Thoracic aorta (tissue), 2 donors: ENCODE measurements around the gene CDH12. TPM values are rescaled to one million over a fixed set of nuclear protein-coding genes. Genes with fewer than 3 reads are reported as not detected.

Experiments used
- ATAC-seq: fragments of 150-250 bp; one replicate; pipeline ENCODE4 v1.8.0; 2017; ENCODE audit warnings: low read depth; ENCODE audit not compliant: insufficient number of reproducible peaks, low FRiP score
- DNase-seq: peaks from one replicate; pipeline ENCODE4 v3.0.0-alpha.2; 2020; ENCODE audit warnings: low spot score
- H3K27ac ChIP-seq, 2 donors: fragments of 200-600 bp; sonication (generic); 1 replicate in 1 of 2; 2 replicates in 1 of 2; pipeline ENCODE4 v1.5.1; 2016; ENCODE audit warnings: mild to moderate bottlenecking in 2 of 2, moderate library complexity in 2 of 2
- H3K27me3 ChIP-seq: fragments of 200-600 bp; sonication (generic); replicated peaks from 2 replicates; pipeline ENCODE4 v1.6.0; 2016; ENCODE audit warnings: mild to moderate bottlenecking; ENCODE audit not compliant: insufficient read depth
- H3K36me3 ChIP-seq: fragments of 200-600 bp; sonication (generic); one replicate; pipeline ENCODE4 v1.5.1; 2016
- H3K4me1 ChIP-seq, 2 donors: fragments of 200-600 bp; sonication (generic); 1 replicate in 1 of 2; 2 replicates in 1 of 2; pipeline versions ENCODE4 v1.5.1 to v1.6.0; 2016; ENCODE audit warnings: low read depth in 2 of 2, mild to moderate bottlenecking in 1 of 2; ENCODE audit not compliant: control insufficient read depth in 1 of 2
- H3K4me3 ChIP-seq: fragments of 200-600 bp; sonication (generic); 2 replicates; pipeline ENCODE4 v1.5.1; 2016; ENCODE audit warnings: mild to moderate bottlenecking
- H3K9me3 ChIP-seq: fragments of 200-600 bp; sonication (generic); 2 replicates; pipeline ENCODE4 v1.5.1; 2016
- total RNA-seq, 2 donors: library from RNA; depleted of rRNA; stranded (reverse); fragments of >200 nt; gene quantifications; one replicate each; pipeline versions ENCODE4 v1.1.0 to v1.2.3, GENCODE V29; 2016
- TF ChIP-seq, protein P1 (sequence below): fragments of 200-600 bp; sonication (generic); IDR thresholded peaks from one replicate; pipeline ENCODE4 v1.5.1; 2019; ENCODE audit warnings: antibody characterized with exemption

Gene CDH12
- total RNA-seq, 2 donors from 2014 or later, result not detected

DNA sequence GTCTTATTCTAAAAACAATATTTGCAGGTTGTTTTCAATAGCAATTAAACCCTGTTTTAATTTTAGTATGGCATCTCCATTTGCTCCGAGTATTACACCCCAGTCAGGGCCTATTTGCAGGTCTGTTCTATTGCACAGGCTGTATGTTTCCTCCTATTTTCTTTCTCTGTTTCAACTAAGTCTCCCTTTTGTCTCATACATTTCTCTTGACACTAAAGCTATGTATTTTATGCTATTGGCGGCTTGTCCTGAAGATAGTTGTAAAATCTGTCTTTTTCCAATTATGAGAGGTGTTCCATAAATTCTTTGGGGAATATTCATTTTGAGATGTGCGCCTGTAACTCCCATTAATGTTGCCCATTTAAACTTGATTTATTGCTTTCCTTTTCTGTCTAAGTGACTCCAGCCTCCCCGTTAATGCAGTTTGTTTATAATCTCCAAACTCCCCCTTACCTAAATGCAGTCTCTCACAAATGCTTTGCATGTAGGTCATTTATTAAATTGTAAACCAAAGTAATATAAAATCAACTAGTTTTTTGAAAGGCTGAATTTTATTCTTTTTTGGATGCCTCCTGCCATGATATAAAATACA, 262.4 kb downstream of the CDH12 start:
- no peaks in the 10 kb centered on the region for H3K27me3 ChIP-seq
- no peaks in the 10 kb centered on the region for H3K36me3 ChIP-seq
- TF ChIP-seq, protein P1, sequence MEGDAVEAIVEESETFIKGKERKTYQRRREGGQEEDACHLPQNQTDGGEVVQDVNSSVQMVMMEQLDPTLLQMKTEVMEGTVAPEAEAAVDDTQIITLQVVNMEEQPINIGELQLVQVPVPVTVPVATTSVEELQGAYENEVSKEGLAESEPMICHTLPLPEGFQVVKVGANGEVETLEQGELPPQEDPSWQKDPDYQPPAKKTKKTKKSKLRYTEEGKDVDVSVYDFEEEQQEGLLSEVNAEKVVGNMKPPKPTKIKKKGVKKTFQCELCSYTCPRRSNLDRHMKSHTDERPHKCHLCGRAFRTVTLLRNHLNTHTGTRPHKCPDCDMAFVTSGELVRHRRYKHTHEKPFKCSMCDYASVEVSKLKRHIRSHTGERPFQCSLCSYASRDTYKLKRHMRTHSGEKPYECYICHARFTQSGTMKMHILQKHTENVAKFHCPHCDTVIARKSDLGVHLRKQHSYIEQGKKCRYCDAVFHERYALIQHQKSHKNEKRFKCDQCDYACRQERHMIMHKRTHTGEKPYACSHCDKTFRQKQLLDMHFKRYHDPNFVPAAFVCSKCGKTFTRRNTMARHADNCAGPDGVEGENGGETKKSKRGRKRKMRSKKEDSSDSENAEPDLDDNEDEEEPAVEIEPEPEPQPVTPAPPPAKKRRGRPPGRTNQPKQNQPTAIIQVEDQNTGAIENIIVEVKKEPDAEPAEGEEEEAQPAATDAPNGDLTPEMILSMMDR, result no peak
- ATAC-seq, result no peak
- H3K4me1 ChIP-seq, result no peaks in the 10 kb centered on the region
- no peak for DNase-seq
- H3K9me3 ChIP-seq, result no peaks in the 10 kb centered on the region
- no peak overlapping the region for H3K4me3 ChIP-seq
- no peak overlapping the region for H3K27ac ChIP-seq

DNA sequence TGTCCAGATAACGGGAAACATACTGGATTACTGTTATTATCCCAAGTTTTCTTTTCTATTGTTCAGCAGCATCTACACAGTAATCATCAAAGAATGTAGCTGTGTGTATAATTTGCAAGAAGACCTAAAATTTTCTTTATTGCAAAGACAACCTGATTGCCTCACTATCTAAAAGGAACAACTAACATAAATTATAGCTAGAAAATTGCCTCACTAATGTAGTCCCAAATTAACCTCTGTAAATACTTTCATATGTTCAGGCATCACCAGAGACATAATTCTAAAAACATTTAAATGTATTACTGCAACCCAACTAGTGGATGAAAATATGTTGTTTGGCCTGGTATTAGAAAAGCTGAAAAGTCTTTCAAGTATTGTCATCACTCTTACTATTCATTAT, 275.4 kb downstream of the CDH12 start:
- Histone ChIP-seq H3K4me1 (no peaks in the 10 kb centered on the region), H3K27ac (no peak overlapping the region), H3K36me3 (no peaks in the 10 kb centered on the region), H3K27me3 (no peaks in the 10 kb centered on the region), H3K4me3 (no peak overlapping the region), H3K9me3 (no peaks in the 10 kb centered on the region)
- TF ChIP-seq, protein P1, result no peak
- no peak for DNase-seq
- no peak for ATAC-seq

DNA sequence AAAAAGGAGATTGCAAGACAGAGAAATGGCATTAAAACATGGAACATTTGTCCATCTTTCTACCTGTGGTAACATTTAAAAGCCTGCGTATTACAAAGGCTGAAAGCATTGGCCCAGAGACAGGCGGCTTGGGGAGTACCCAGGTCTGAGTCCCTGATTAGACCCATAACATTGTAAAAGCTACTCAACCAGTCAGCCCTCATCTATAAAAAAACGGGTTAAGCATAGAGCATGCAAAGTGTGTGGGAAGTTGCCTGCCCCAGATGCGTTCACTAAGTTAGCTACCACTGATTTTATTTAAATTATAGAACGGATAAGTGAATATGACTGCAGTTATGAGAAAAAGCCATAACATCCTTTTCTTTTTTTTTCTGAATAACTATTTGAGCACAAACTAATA, 276.1 kb downstream of the CDH12 start:
- TF ChIP-seq, protein P1, result no peak
- no peaks in the 10 kb centered on the region for H3K27me3 ChIP-seq
- no peaks in the 10 kb centered on the region for H3K9me3 ChIP-seq
- H3K4me1 ChIP-seq, result no peaks in the 10 kb centered on the region
- no peak for ATAC-seq
- no peak overlapping the region for H3K4me3 ChIP-seq
- no peak overlapping the region for H3K27ac ChIP-seq
- no peaks in the 10 kb centered on the region for H3K36me3 ChIP-seq
- DNase-seq, result no peak

DNA sequence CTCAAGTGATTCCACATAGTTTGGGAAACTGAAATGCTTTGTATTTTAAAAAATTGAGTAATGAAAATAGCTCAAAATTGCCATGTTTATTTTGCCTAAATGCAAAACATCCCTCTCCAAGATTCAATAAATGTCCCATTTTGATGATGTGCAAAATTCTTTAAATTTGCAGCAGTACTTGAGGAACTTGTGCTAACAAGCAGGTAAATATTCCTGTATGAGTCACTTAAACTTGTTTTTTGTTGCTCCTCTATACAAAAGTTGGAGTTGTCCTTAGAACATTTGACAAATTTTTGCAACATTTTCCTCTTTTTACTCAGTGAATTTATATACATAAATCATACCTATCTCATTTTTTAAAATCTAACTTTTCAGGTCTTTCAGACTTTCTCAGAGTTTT, 280.2 kb downstream of the CDH12 start:
- TF ChIP-seq, protein P1, result no peak
- H3K4me3 ChIP-seq, result no peak overlapping the region
- no peak overlapping the region for H3K27ac ChIP-seq
- no peaks in the 10 kb centered on the region for H3K27me3 ChIP-seq
- DNase-seq (no peak), ATAC-seq (no peak)
- H3K9me3 ChIP-seq, result no peaks in the 10 kb centered on the region
- no peaks in the 10 kb centered on the region for H3K36me3 ChIP-seq
- H3K4me1 ChIP-seq, result no peaks in the 10 kb centered on the region

DNA sequence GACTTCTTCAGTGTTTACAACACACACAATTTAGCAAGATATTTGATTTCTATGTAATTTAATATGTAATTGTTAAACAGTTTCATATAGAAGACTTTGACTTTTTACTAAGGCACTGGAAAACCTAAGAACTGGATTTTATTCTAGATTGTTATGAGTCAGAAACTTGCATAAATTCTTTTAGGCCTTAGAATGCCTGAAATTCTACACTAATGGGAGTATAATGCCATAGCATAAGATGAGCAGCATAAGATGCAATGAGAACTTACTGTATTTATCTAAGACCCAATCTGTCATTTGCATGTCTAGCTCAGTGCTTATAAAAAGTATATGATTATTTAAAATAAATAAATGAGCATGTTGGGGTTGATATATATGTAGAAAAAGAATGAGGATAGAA, 285.2 kb downstream of the CDH12 start:
- ATAC-seq, result no peak
- H3K9me3 ChIP-seq, result no peaks in the 10 kb centered on the region

More for the DNA sequence above, 285.2 kb downstream of the CDH12 start:
- TF ChIP-seq, protein P1, result no peak
- DNase-seq, result no peak
- Histone ChIP-seq H3K36me3 (no peaks in the 10 kb centered on the region), H3K4me1 (no peaks in the 10 kb centered on the region), H3K4me3 (no peak overlapping the region), H3K27ac (no peak overlapping the region), H3K27me3 (no peaks in the 10 kb centered on the region)
